GM12878 (cell line): ENCODE results near the gene RNU2-63P. TPM values are rescaled to one million over a fixed set of nuclear protein-coding genes. Genes with fewer than 3 reads are reported as not detected.

ENCODE experiments used
- ATAC-seq: fragments of 200-7000 bp; cut with Tn5 transposase; 3 replicates; pipeline ENCODE4 v1.9.1; 2020; ENCODE audit warnings: mild to moderate bottlenecking, moderate library complexity
- BruUV-seq: library from RNA; stranded (reverse); fragments of 400-500 nt; replicated peaks from 2 replicates; lab custom pipeline; 2021; lab: Mats Ljungman, UMichigan
- CTCF ChIA-PET: fragments of 300-600 bp; sonication (Branson Sonifier 250); formaldehyde crosslinking; extraction: SDS; loops from one replicate; lab custom pipeline; 2021; ENCODE audit warnings: inconsistent platforms; lab: Yijun Ruan, JAX
- POLR2A ChIA-PET: fragments of 350-600 bp; formaldehyde crosslinking; extraction: SDS; loops from one replicate; lab custom pipeline; 2021; ENCODE audit warnings: inconsistent platforms; lab: Charles Lee
- RAD21 ChIA-PET: fragments of 300-600 bp; sonication (Branson Sonifier 250); formaldehyde crosslinking; loops from one replicate; lab custom pipeline; 2023; ENCODE audit warnings: antibody characterized with exemption; ENCODE audit not compliant: unreplicated experiment; lab: Charles Lee
- SMC1A ChIA-PET: fragments of 300-600 bp; sonication (Branson Sonifier 250); formaldehyde crosslinking; loops from one replicate; lab custom pipeline; 2023; ENCODE audit not compliant: unreplicated experiment, uncharacterized antibody; lab: Charles Lee
- DNase-seq: peaks from one replicate; pipeline ENCODE4 v3.0.0-alpha.2; 2011; ENCODE audit warnings: low read depth, low spot score
- FAIRE-seq: peaks from 3 replicates; lab custom pipeline; 2011; peaks lifted over from hg19 to GRCh38; lab: Jason Lieb, UNC
- H2AFZ ChIP-seq: 2 replicates; pipeline ENCODE4 v1.6.0; 2011; ENCODE audit warnings: low read depth, low read length, control low read depth; ENCODE audit not compliant: control insufficient read depth
- H3K27ac ChIP-seq: 2 replicates; pipeline ENCODE4 v1.5.1; 2011; ENCODE audit warnings: control low read depth; ENCODE audit not compliant: control insufficient read depth, insufficient read depth
- H3K27me3 ChIP-seq, 2 experiments: replicated peaks in 1 of 2; 2 replicates each; pipeline versions ENCODE4 v1.6.0 to v1.6.1; 2011; ENCODE audit warnings: low read length in 1 of 2; ENCODE audit not compliant: control insufficient read depth in 2 of 2, insufficient read depth in 2 of 2
- H3K36me3 ChIP-seq, 2 experiments: 2 replicates each; pipeline ENCODE4 v1.5.1; 2011; ENCODE audit warnings: low read length in 1 of 2; ENCODE audit not compliant: control insufficient read depth in 2 of 2, insufficient read depth in 2 of 2
- H3K4me1 ChIP-seq: 2 replicates; pipeline ENCODE4 v1.6.1; 2011; ENCODE audit warnings: mild to moderate bottlenecking, low read length, moderate library complexity, mixed read lengths; ENCODE audit not compliant: control insufficient read depth, insufficient read depth
- H3K4me2 ChIP-seq: 2 replicates; pipeline ENCODE4 v1.6.0; 2011; ENCODE audit warnings: control low read depth; ENCODE audit not compliant: control insufficient read depth, insufficient read depth
- H3K4me3 ChIP-seq: fragments of 200-600 bp; sonication (generic); 2 replicates; pipeline ENCODE4 v1.5.1; 2016
- H3K79me2 ChIP-seq: 2 replicates; pipeline ENCODE4 v1.6.0; 2011; ENCODE audit warnings: low read length; ENCODE audit not compliant: control insufficient read depth, insufficient read depth
- H3K9ac ChIP-seq: 2 replicates; pipeline ENCODE4 v1.8.0; 2011; ENCODE audit warnings: low read length, control low read depth, mixed read lengths; ENCODE audit not compliant: control insufficient read depth, insufficient read depth
- H3K9me3 ChIP-seq: replicated peaks from 3 replicates; pipeline ENCODE4 v1.5.1; 2011; ENCODE audit warnings: mild to moderate bottlenecking, low read length; ENCODE audit not compliant: control insufficient read depth, insufficient read depth
- H4K20me1 ChIP-seq: 2 replicates; pipeline ENCODE4 v1.6.0; 2011; ENCODE audit not compliant: control insufficient read depth, insufficient read depth
- CBX3 ChIP-seq: fragments of 200-600 bp; sonication (generic); IDR thresholded peaks from 2 replicates; pipeline ENCODE4 v1.6.1; 2016; ENCODE audit warnings: low read depth, borderline replicate concordance
- CHD4 ChIP-seq: fragments of 200-600 bp; sonication (generic); IDR thresholded peaks from 2 replicates; pipeline ENCODE4 v1.6.1; 2016; ENCODE audit warnings: mild to moderate bottlenecking
- GABPA ChIP-seq: IDR thresholded peaks from 2 replicates; pipeline ENCODE4 v1.6.1; 2014; ENCODE audit warnings: antibody characterized with exemption, low read depth, mild to moderate bottlenecking, inconsistent platforms
- HDAC6 ChIP-seq: fragments of 200-600 bp; sonication (generic); IDR thresholded peaks from one replicate; pipeline ENCODE4 v1.8.0; 2017; ENCODE audit warnings: antibody characterized with exemption; ENCODE audit not compliant: unreplicated experiment
- MYB ChIP-seq: fragments of 150-350 bp; IDR thresholded peaks from 2 replicates; pipeline ENCODE4 v1.6.1; 2014; ENCODE audit warnings: mild to moderate bottlenecking, low read depth, low read length, borderline replicate concordance
- RFX5 ChIP-seq: IDR thresholded peaks from 2 replicates; pipeline ENCODE4 v1.6.1; 2011; ENCODE audit warnings: low read depth, low read length, improper control_type of control experiment
- SPI1 ChIP-seq: IDR thresholded peaks from 2 replicates; pipeline ENCODE4 v1.6.1; 2011; ENCODE audit warnings: low read depth, mild to moderate bottlenecking, low read length, moderate library complexity, borderline replicate concordance; ENCODE audit not compliant: insufficient read depth
- TARDBP ChIP-seq: IDR thresholded peaks from 2 replicates; pipeline ENCODE4 v1.6.1; 2016; ENCODE audit warnings: borderline replicate concordance
- WGBS: methylation state at CpG from one replicate; pipeline ENCODE4 v1.1.6; 2016; ENCODE audit warnings: low lambda C conversion rate; ENCODE audit not compliant: insufficient replicate concordance, insufficient coverage; ENCODE audit errors: missing lambda C conversion rate; 5-methylcytosine and 5-hydroxymethylcytosine counted together
- in situ Hi-C: fragments of 300-500 bp; cut with MboI; formaldehyde crosslinking; loops from 9 replicates; pipeline ENCODE4 v1.14.3; 2018; ENCODE audit warnings: mixed read lengths
- intact Hi-C: fragments of 100-400 bp; cut with micrococcal nuclease; formaldehyde crosslinking; loops from one replicate; pipeline ENCODE4 v1.14.2; 2022; ENCODE audit not compliant: unreplicated experiment
- polyA plus RNA-seq, 11 experiments: library from polyadenylated mRNA; depleted of rRNA in 4 of 11; unstranded in 6 of 11; stranded (reverse) in 5 of 11; fragments of >200 nt; fragmentation: Nextera tagmentation in 4 of 11; fragmentation: Illumina TruSeq in 1 of 11; extraction: Ambion mirVana in 4 of 11; extraction: Trizol in 1 of 11; gene quantifications; 1 replicate in 1 of 11; 2 replicates in 10 of 11; pipeline versions ENCODE4 v1.2.1 to v1.2.3, GENCODE V29; 2011 to 2016; ENCODE audit warnings: inconsistent platforms in 2 of 11, missing spikeins in 2 of 11, low read depth in 1 of 11
- total RNA-seq, 4 experiments: library from RNA; depleted of rRNA in 3 of 4; stranded (reverse); fragments of >200 nt in 3 of 4; fragmentation: Illumina TruSeq in 1 of 4; extraction: Trizol in 1 of 4; gene quantifications; 2 replicates each; pipeline versions ENCODE4 v1.2.1 to v1.2.3, GENCODE V29; 2013 to 2021

Gene RNU2-63P
- total and polyA plus RNA-seq, 10 of the 15 experiments (the other 5 are each of a cell fraction or from before 2014, with no cell fraction given) = 10.7 to 117 (median 12.3) TPM; not detected in 5

DNA sequence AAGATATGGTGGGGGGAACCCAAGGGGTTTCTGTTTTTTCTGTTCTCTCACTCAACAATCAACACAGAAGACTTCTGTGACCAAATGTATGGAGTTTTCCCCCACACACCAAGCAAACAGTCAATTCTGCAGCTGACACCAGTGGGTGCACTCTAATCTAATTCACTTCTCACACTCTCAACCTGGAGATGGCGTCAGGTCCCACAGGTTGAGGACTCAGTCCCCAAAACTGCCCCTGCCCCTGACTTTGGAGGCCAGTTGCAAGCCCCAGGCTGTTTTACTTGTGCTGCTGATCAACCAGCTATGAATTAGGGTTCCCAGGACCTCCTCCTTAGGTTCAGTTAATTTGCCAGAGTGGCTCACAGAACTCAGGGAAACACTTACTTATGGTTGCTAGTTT is 6.2 kb downstream of the RNU2-63P start:
- Histone ChIP-seq H3K4me3 (no peak overlapping the region), H3K9me3 (no peaks in the 10 kb centered on the region), H3K4me1 (no peaks in the 10 kb centered on the region), H3K9ac (no peak overlapping the region), H4K20me1 (no peaks in the 10 kb centered on the region), H3K36me3 (no peaks in the 10 kb centered on the region), H2AFZ (no peak overlapping the region), H3K79me2 (no peaks in the 10 kb centered on the region), H3K27me3 (no peaks in the 10 kb centered on the region), H3K4me2 (no peak overlapping the region), H3K27ac (no peak overlapping the region)
- in situ Hi-C loops (loop anchor here (25.0 kb wide), 1 partner anchor 523 kb away; no protein-coding TSS in a partner anchor), intact Hi-C loops (no loop called here)
- SMC1A ChIA-PET = interaction anchor here (1.3 kb wide), 1 partner anchor 8 kb away, joined by 3 read pairs; no protein-coding TSS in a partner anchor
- POLR2A ChIA-PET = no interaction called here
- DNase-seq (no peak), ATAC-seq (no peak), FAIRE-seq (no peak)
- CTCF ChIA-PET = interaction anchor here (0.6 to 1.2 kb wide), 2 partner anchors 8 to 384 kb away, joined by 3 read pairs; no protein-coding TSS in a partner anchor
- TF ChIP-seq MYB = no peak
- TF ChIP-seq CBX3 = no peak
- TF ChIP-seq HDAC6 = no peak
- TF ChIP-seq SPI1 = no peak
- no peak for TF ChIP-seq CHD4
- TF ChIP-seq GABPA = no peak
- no peak for TF ChIP-seq RFX5
- no peak for TF ChIP-seq TARDBP
- WGBS = 7% methylated on average over 1 of the region's 1 CpG
- no TSS peak for BruUV-seq
- RAD21 ChIA-PET = no interaction called here
